GM18511 (cell line): ENCODE results near the gene C15orf39.
"Not testable (repeated sequence)": the region's sequence is repeated elsewhere in the genome, so short reads cannot be mapped to it uniquely, and the experiment has no call there.

ENCODE experiments used
- ATAC-seq: cut with Tn5 transposase; IDR thresholded peaks from one replicate; pipeline ENCODE4 v1.9.1; 2021; ENCODE audit warnings: mild to moderate bottlenecking, moderate library complexity; ENCODE audit not compliant: unreplicated experiment

C15orf39 gene

GRCh38 chr15:75258620-75259343, 57.1 kb downstream of the C15orf39 start:
- not testable (repeated sequence) for ATAC-seq

- not testable (repeated sequence) for ATAC-seq
These were observed 58.2 kb downstream of the C15orf39 start for GRCh38 chr15:75259873-75260272.
